Melanocyte of skin (primary cell): ENCODE data around the gene OR13C8. TPM values are rescaled to one million over a fixed set of nuclear protein-coding genes. Genes with fewer than 3 reads are reported as not detected.

Experiments used
- total RNA-seq, 2 donors: library from RNA; depleted of rRNA; stranded (reverse); fragments of >200 nt; gene quantifications; 2 replicates each; pipeline ENCODE4 v1.2.3, GENCODE V29; 2012

The OR13C8 gene
- total RNA-seq, result not detected

GRCh38 chr9:104568868-104569267 lies at the start of gene OR13C8:
Gene OR13C8 (plus strand): TSS chr9:104569168. CDS start chr9:104569168, 0 bp downstream.

GRCh38 chr9:104527109-104527508 lies 41.9 kb upstream of the OR13C8 start, which contains the start of gene OR13C4:
Gene OR13C4 (minus strand): TSS chr9:104527209. CDS start chr9:104527209, 0 bp downstream.

GRCh38 chr9:104536756-104537155 lies 32.2 kb upstream of the OR13C8 start, which contains the start of gene OR13C3:
Gene OR13C3 (minus strand): TSS chr9:104536856. CDS start chr9:104536723, 133 bp downstream.

GRCh38 chr9:104599313-104599712 lies 30.3 kb downstream of the OR13C8 start, which contains the start of gene OR13C5:
Gene OR13C5 (minus strand): TSS chr9:104599413. CDS start chr9:104599413, 0 bp downstream.

GRCh38 chr9:104605527-104605926 lies 36.6 kb downstream of the OR13C8 start, which contains the start of gene OR13C2:
Gene OR13C2 (minus strand): TSS chr9:104605627. CDS start chr9:104605627, 0 bp downstream.

GRCh38 chr9:104618104-104618503 lies 49.1 kb downstream of the OR13C8 start, which contains the start of gene OR13C9:
Gene OR13C9 (minus strand): TSS chr9:104618204. CDS start chr9:104618204, 0 bp downstream.

Other genes with a start within 250 kb of the OR13C8 start
- not detected for gene OR13F1, start 64.9 kb upstream of the OR13C8 start, total RNA-seq
- gene OR13C4, start 42.0 kb upstream of the OR13C8 start, total RNA-seq, result not detected
- not detected for gene OR13C3, start 32.3 kb upstream of the OR13C8 start, total RNA-seq
- gene OR13C5, start 30.2 kb downstream of the OR13C8 start, total RNA-seq, result not detected
- gene OR13C2, start 36.5 kb downstream of the OR13C8 start, total RNA-seq, result not detected
- gene OR13C9, start 49.0 kb downstream of the OR13C8 start, total RNA-seq, result not detected
- not detected for gene OR13D1, start 125.3 kb downstream of the OR13C8 start, total RNA-seq
- gene NIPSNAP3A, start 178.5 kb downstream of the OR13C8 start, total RNA-seq, result 10 to 100 TPM; 26.2 to 31.0 TPM
- gene NIPSNAP3B, start 195.0 kb downstream of the OR13C8 start, total RNA-seq, result 1 to 10 TPM in 1 of 2 donors, under 1 TPM in 1; 0.67 to 1.0 TPM